GM19397 (cell line): ENCODE results near the gene PHF20.
"Not testable (repeated sequence)": the region's sequence is repeated elsewhere in the genome, so short reads cannot be mapped to it uniquely, and the experiment has no call there.

Experiments used
- ATAC-seq: cut with Tn5 transposase; IDR thresholded peaks from one replicate; pipeline ENCODE4 v1.9.1; 2021; ENCODE audit warnings: mild to moderate bottlenecking, moderate library complexity; ENCODE audit not compliant: unreplicated experiment

Gene PHF20

GRCh38 chr20:35883336-35883777, 111.5 kb downstream of the PHF20 start:
- no peak for ATAC-seq

DNA sequence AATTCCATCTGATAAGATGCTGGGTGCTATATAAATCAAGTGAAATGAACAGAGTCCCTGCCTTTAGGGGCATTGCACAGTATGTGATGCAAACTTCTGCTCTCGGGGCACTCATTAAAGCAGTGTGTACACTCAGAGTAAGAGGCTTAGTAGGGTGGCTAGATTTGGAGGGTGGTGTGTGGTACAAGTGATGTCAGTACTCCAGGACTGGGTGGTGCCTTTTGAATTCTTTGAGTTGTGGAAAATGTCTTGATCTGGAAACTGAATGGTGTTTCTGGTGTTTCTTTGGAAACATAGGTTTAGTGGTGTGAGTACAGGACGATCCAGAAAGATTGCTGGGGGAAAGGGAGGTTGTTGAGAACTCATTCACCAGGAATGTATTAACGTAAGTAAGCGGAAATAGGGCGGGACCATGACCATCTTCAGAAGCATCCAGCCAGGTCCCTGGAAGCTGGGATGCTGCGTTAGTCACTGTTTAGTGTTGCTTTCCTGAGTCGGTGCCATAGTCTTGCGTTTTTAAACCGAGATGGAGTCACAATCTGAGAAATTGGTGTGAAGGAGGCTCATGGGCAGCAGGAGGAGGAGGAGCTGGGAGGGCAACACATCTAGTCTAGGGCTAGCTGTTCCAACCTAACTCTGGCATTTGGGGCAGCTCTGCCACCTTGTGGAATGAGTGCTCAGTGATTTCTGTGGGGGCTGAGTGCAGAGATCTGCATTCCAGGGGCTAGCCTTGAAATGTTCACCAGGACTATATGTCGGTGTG, 112.1 kb downstream of the PHF20 start:
- ATAC-seq: no peak

DNA sequence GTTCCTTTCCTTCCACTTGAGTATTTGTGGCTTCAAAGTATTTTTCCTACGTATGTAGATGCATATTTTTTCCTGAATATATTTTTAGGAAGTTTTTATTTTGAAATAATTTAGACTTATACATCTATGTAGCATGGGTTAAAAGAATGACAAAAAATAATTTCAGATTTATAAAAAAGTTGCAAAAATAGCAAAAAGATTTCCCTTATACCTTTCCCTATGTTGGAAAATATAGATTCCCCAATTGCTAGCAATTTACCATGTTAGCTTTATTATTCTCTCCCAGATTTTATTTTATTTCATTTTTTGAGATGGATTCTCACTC, 112.7 kb downstream of the PHF20 start:
- ATAC-seq: no peak

DNA sequence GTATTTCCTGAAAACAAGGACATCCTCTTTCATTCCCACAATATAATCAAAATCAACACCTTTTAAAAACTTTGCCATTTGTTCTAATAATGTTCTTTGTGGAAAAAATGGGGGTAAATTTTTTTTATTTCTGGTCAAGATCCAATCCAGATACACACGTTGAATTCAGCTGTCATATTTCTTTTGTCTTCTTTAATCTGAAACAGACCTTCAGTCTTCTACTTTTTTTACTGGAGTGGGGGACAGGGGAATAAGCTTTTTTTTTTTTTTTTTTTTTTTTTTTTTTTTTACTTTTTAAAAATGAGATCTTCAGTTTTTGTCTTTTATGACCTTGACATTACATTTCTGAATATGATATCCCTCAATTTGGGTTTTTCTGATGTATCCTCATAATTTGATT, 113.4 kb downstream of the PHF20 start:
- no peak for ATAC-seq

DNA sequence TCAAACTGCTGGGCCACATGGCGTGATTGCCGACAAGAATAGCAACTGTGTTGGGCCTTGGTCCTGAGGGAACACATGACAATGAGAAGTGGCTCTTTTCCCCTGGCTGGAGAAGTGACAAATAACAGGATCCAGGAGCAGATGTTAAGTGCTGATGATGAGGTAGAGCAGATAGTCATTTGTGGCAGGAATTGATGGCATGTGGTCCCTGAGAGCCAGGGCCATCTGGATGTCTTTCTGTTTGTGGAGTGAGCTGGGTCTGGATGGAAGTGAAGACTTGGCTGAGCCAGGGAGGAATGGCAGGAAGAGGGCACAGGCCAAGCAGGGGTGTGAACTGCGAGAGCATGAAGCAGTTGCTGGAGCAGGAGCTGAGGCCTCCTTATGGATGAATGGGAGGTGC, 114.7 kb downstream of the PHF20 start:
- ATAC-seq: no peak

GRCh38 chr20:35887393-35888064, 115.7 kb downstream of the PHF20 start:
- no peak for ATAC-seq

DNA sequence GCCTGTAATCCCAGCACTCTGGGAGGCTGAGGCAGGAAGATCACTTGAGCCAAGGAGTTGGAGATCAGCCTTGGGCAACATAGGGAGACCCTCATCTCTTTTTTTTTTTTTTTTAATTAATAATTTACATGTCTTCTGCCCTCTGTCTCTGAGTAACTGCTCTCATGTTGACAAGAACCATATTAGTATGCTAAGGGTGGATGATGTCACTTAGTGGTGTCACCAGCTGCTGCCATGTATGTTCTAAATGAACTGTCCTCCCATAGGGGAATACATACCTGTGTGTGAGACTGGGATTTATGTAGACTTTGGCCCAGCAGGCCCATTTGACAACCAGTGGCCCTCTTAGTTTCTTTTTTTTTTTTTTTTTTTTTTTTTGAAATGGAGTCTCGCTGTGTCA, 116.8 kb downstream of the PHF20 start:
- ATAC-seq: no peak

- no peak for ATAC-seq
Observed at GRCh38 chr20:35891375-35891774, 119.6 kb downstream of the PHF20 start.

- ATAC-seq: no peak
Observed at GRCh38 chr20:35892871-35893270, 121.1 kb downstream of the PHF20 start.

DNA sequence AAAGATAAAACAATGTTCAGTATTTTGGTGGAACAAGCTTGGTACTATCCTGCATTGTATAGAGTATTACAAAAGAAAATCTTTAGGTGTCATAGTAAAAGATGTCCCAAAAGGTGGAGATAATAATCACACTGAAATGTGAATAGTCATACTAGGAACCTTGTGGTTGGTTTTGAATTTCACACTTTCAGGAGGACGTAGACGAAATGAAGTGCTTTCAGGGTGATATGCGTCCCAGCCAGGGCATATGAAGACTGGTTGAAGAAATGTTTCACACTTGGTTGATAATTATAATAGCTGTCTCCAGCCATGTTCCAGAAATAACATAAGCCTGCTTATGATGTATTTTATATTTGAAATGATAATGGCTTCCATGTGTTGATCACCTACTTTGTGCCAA, 122.1 kb downstream of the PHF20 start:
- ATAC-seq: peak; percentile 75

DNA sequence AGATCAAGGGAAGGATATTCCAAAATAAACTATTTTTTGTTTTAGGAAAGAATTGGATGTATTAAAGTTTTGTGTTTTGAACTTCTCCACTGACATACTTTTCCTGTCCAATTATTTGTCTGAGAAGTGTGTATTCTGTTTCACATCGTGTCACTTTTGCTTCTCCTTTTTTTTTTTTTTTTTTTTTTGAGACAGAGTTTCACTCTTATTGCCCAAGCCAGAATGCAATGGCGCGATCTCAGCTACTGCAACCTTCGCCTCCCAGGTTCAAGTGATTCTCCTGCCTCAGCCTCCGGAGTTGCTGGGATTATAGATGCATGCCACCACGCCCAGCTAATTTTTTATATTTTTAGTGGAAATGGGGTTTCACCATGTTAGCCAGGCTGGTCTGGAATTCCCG, 123.7 kb downstream of the PHF20 start:
- not testable (repeated sequence) for ATAC-seq

GRCh38 chr20:35899064-35899463, 127.2 kb downstream of the PHF20 start:
- no peak for ATAC-seq

DNA sequence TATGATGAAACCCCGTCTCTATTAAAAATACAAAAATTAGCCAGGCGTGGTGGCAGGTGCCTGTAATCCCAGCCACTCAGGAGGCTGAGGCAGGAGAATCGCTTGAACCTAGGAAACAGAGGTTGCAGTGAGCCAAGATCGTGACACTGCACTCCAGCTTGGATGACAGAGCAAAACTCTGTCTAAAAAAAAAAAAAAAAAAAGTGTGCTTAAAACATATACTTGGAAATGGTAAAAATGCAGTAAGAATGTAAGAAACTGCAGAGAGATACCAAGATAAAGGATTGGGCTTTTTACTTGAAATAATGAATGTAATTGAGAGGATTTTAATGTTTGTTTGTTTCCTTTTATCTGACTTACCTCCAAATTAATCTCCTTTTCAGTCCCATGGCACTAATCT, 129.4 kb downstream of the PHF20 start:
- ATAC-seq: not testable (repeated sequence)

DNA sequence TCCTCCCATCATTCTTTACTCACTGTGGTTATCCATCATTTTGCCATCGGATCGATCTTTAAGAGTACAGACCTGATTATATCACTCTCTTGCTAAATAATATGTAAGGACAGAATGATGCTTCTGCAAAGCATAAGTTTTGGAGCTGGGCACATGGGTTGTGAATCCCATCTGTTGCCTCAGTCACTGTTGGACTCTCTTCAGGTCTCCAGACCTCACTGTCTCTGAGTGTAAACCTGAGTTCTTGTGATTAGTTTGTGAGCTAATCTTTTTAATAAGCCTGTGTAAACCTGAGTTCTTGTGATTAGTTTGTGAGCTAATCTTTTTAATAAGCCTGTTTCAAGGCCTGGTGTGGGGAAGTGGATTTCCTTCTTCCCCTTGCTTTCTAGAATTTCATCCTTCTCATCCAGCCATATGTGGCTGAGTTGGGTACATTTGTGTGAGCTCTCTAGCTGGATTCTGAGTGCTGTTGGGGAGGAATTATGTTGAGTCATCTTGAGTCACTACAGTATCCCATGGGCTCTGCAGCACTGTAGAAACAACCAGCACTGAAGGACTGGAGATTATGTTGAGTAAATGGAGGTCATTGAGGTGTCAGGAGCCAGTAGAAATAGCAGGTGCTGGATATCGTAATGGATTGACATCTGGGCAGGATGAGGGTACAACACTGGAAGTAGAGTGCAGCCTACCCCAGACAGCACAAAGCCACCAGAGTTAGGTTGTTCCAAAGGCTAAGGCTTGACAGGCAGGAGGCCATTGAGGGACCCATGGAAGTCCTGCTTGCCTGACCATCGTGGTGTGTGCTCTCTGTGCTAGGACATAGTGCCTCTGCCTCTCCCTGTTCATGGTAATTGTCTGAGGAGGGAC, 130.1 kb downstream of the PHF20 start:
- ATAC-seq: no peak

DNA sequence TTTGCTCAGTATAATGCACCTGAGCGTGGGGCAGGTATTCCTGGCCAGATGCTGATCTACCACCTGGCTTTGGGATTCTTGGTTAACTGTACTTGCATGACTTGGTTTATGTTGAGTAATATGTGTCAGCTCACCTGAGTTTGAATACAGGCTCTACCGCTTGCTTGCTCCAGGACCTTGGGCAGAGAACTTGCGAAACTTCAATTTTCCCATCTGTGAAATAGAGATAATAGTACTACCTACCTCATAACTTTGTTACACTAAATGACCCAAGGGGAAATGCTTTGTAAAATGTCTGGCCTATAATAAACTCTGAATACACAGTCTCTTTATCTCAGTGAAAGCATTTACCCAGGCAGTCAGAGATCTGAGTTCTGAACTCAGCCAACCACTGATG, 130.7 kb downstream of the PHF20 start:
- ATAC-seq: no peak

GRCh38 chr20:35903843-35904242, 132.0 kb downstream of the PHF20 start:
- ATAC-seq: no peak

- ATAC-seq: no peak
Observed at GRCh38 chr20:35904982-35905663, 133.3 kb downstream of the PHF20 start.

DNA sequence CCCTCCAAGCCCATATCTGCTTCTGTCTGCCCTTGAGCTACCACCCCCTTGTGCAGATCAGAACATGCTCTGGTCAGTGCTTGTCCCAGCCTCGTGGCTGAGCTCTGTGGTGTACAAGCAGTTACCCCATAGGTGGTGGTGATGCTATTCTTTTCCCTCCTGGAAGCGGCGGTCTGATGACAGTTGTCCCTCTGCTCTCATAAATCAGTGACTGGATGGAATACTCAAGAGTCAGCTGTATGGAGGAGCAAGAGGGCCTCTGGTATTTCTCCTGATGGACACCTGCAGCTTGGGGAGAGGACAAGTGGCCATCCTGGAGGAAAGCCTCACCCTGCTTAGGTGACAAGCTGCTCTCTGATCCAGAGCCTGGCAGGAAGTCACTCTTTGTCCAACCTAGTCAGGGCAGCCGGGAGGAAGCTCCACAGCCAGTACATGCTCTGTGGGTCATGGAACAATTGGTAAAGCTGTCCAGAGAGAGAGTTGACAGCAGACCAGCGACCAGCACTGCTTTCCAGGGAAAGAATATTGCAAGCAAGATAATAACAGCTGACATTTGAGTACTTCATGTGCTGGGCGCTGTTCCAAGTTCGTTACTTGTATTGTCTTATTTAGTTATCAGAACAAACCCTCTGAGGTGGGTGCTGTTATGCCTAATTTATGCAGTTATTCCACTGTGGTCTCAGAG, 135.3 kb downstream of the PHF20 start:
- no peak for ATAC-seq

GRCh38 chr20:35908007-35908406, 136.2 kb downstream of the PHF20 start:
- no peak for ATAC-seq

- no peak for ATAC-seq
Observed at GRCh38 chr20:35909176-35909575, 137.4 kb downstream of the PHF20 start.

DNA sequence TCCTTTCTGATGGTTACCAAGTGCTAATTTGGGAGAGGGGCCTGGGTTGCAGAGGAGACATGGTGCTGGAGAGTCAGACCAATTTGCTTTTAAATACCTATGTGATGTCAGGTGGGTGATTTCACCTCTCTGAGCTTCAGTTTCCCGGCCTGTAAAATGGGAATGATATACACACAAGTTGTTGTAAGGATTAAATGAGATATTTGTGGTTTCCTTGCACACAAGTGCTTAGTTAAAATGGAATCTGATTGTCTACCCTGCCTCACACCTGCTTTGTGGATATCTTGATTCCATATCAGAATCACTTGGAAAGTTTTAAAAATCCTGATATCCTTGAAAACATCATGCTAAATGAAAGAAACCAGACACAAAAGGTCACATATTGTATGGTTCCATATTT, 138.0 kb downstream of the PHF20 start:
- no peak for ATAC-seq
